Measurements from ENCODE around the gene ABLIM1. TPM values are rescaled to one million over a fixed set of nuclear protein-coding genes. Genes with fewer than 3 reads are reported as not detected.

Gene ABLIM1
- total RNA-seq, 2 experiments from 2014 or later: 157 to 159 TPM

- intact Hi-C loops (cut with micrococcal nuclease): loop anchor here (1.0 to 5.0 kb wide), 9 partner anchors 11 to 674 kb away; partner anchors contain the start of genes CCDC186, DCLRE1A, NHLRC2 and TRUB1
- DNase-seq: peak; percentile 72
- no peaks in the 10 kb centered on the region for H3K27me3 Mint-ChIP-seq (ENCODE audit: low read depth)
- CTCF ChIA-PET: interaction anchor here (0.7 to 21.9 kb wide), 12 partner anchors 10 to 296 kb away, joined by 3 to 307 read pairs (median 5); partner anchors contain the start of gene FHIP2A
- peak overlapping the region; percentile 99 for H3K27ac Mint-ChIP-seq
- H3K36me3 Mint-ChIP-seq (ENCODE audit: low read depth): peaks cover 6% of the 10 kb centered on the region
- no peaks in the 10 kb centered on the region for H3K9me3 Mint-ChIP-seq
- peak overlapping the region; percentile 94 for H3K4me3 Mint-ChIP-seq
- H3K4me1 Mint-ChIP-seq (ENCODE audit: low read depth): peaks cover 52% of the 10 kb centered on the region
Measured at GRCh38 chr10:114526126-114526503, 132.0 kb downstream of the ABLIM1 start.

- CTCF ChIA-PET: interaction anchor here (0.7 to 21.9 kb wide), 11 partner anchors 9 to 296 kb away, joined by 3 to 307 read pairs (median 5); partner anchors contain the start of gene FHIP2A
- Mint-ChIP-seq H3K27me3 (ENCODE audit: low read depth) (no peaks in the 10 kb centered on the region), H3K27ac (peak overlapping the region; percentile 99), H3K9me3 (no peaks in the 10 kb centered on the region), H3K4me3 (peak overlapping the region; percentile 94), H3K4me1 (ENCODE audit: low read depth) (peaks cover 56% of the 10 kb centered on the region), H3K36me3 (ENCODE audit: low read depth) (peaks cover 6% of the 10 kb centered on the region)
- intact Hi-C loops (cut with micrococcal nuclease): loop anchor here (5.0 kb wide), 3 partner anchors 412 to 673 kb away; partner anchors contain the start of genes DCLRE1A, NHLRC2 and TRUB1
- DNase-seq: peak; percentile 50
Measured at GRCh38 chr10:114525368-114525949, 132.6 kb downstream of the ABLIM1 start.

- H3K9me3 Mint-ChIP-seq: no peaks in the 10 kb centered on the region
- H3K27me3 Mint-ChIP-seq (ENCODE audit: low read depth): no peaks in the 10 kb centered on the region
- peaks cover 7% of the 10 kb centered on the region for H3K36me3 Mint-ChIP-seq (ENCODE audit: low read depth)
- CTCF ChIA-PET: interaction anchor here (1.4 to 21.9 kb wide), 6 partner anchors 8 to 298 kb away, joined by 4 to 307 read pairs (median 27); partner anchors contain the start of gene FHIP2A
- intact Hi-C loops (cut with micrococcal nuclease): no loop called here
- H3K4me3 Mint-ChIP-seq: peak overlapping the region; percentile 94
- peaks cover 65% of the 10 kb centered on the region for H3K4me1 Mint-ChIP-seq (ENCODE audit: low read depth)
- H3K27ac Mint-ChIP-seq: peak overlapping the region; percentile 99
- DNase-seq: peak; percentile 51
Measured at GRCh38 chr10:114523876-114524275, 134.2 kb downstream of the ABLIM1 start.

- no peak for DNase-seq
- H3K4me1 Mint-ChIP-seq (ENCODE audit: low read depth): peaks cover 81% of the 10 kb centered on the region
- peak overlapping the region; percentile 94 for H3K4me3 Mint-ChIP-seq
- H3K9me3 Mint-ChIP-seq: no peaks in the 10 kb centered on the region
- H3K27me3 Mint-ChIP-seq (ENCODE audit: low read depth): no peaks in the 10 kb centered on the region
- H3K27ac Mint-ChIP-seq: peak overlapping the region; percentile 99
- H3K36me3 Mint-ChIP-seq (ENCODE audit: low read depth): peaks cover 7% of the 10 kb centered on the region
- CTCF ChIA-PET: interaction anchor here (1.3 to 21.9 kb wide), 4 partner anchors 18 to 50 kb away, joined by 3 to 307 read pairs (median 22); no protein-coding TSS in a partner anchor
- intact Hi-C loops (cut with micrococcal nuclease): no loop called here
Measured at GRCh38 chr10:114521255-114521654, 136.8 kb downstream of the ABLIM1 start.

GRCh38 chr10:114520453-114520852 is 137.6 kb downstream of the ABLIM1 start:
- H3K27ac Mint-ChIP-seq: peak overlapping the region; percentile 99
- intact Hi-C loops (cut with micrococcal nuclease): loop anchor here (1.0 kb wide), 1 partner anchor 21 kb away; no protein-coding TSS in a partner anchor

GRCh38 chr10:114519756-114520293 is 138.2 kb downstream of the ABLIM1 start:
- peaks cover 91% of the 10 kb centered on the region for H3K4me1 Mint-ChIP-seq (ENCODE audit: low read depth)
- no peaks in the 10 kb centered on the region for H3K27me3 Mint-ChIP-seq (ENCODE audit: low read depth)
- H3K4me3 Mint-ChIP-seq: peak overlapping the region; percentile 40
- H3K27ac Mint-ChIP-seq: peak overlapping the region; percentile 99
- H3K9me3 Mint-ChIP-seq: no peaks in the 10 kb centered on the region
- no peak for DNase-seq
- CTCF ChIA-PET: interaction anchor here (0.6 to 21.9 kb wide), 4 partner anchors 17 to 48 kb away, joined by 3 to 307 read pairs (median 22); no protein-coding TSS in a partner anchor
- intact Hi-C loops (cut with micrococcal nuclease): loop anchor here (1.0 kb wide), 1 partner anchor 21 kb away; no protein-coding TSS in a partner anchor
- peaks cover 2% of the 10 kb centered on the region for H3K36me3 Mint-ChIP-seq (ENCODE audit: low read depth)

More at GRCh38 chr10:114520453-114520852, 137.6 kb downstream of the ABLIM1 start:
- peaks cover 5% of the 10 kb centered on the region for H3K36me3 Mint-ChIP-seq (ENCODE audit: low read depth)
- peaks cover 89% of the 10 kb centered on the region for H3K4me1 Mint-ChIP-seq (ENCODE audit: low read depth)
- peak overlapping the region; percentile 40 for H3K4me3 Mint-ChIP-seq
- no peaks in the 10 kb centered on the region for H3K9me3 Mint-ChIP-seq
- CTCF ChIA-PET: interaction anchor here (0.6 to 21.9 kb wide), 5 partner anchors 17 to 61 kb away, joined by 3 to 307 read pairs (median 8); no protein-coding TSS in a partner anchor
- DNase-seq: peak; percentile 59
- no peaks in the 10 kb centered on the region for H3K27me3 Mint-ChIP-seq (ENCODE audit: low read depth)

- Mint-ChIP-seq H3K27me3 (ENCODE audit: low read depth) (no peaks in the 10 kb centered on the region), H3K4me1 (ENCODE audit: low read depth) (peaks cover 91% of the 10 kb centered on the region), H3K27ac (peak overlapping the region; percentile 99), H3K4me3 (peak overlapping the region; percentile 38), H3K36me3 (ENCODE audit: low read depth) (peaks cover 2% of the 10 kb centered on the region), H3K9me3 (no peaks in the 10 kb centered on the region)
- CTCF ChIA-PET: interaction anchor here (0.6 to 21.9 kb wide), 4 partner anchors 21 to 48 kb away, joined by 3 to 307 read pairs (median 40); no protein-coding TSS in a partner anchor
- intact Hi-C loops (cut with micrococcal nuclease): no loop called here
- DNase-seq: peak; percentile 55
Measured at GRCh38 chr10:114519306-114519669, 138.8 kb downstream of the ABLIM1 start.

- CTCF ChIA-PET: interaction anchor here (0.7 to 21.9 kb wide), 10 partner anchors 7 to 304 kb away, joined by 3 to 307 read pairs (median 4); no protein-coding TSS in a partner anchor
- peak overlapping the region; percentile 99 for H3K27ac Mint-ChIP-seq
- H3K4me3 Mint-ChIP-seq: peak overlapping the region; percentile 38
- H3K27me3 Mint-ChIP-seq (ENCODE audit: low read depth): no peaks in the 10 kb centered on the region
- peaks cover 90% of the 10 kb centered on the region for H3K4me1 Mint-ChIP-seq (ENCODE audit: low read depth)
- H3K9me3 Mint-ChIP-seq: no peaks in the 10 kb centered on the region
- intact Hi-C loops (cut with micrococcal nuclease): no loop called here
- H3K36me3 Mint-ChIP-seq (ENCODE audit: low read depth): peaks cover 2% of the 10 kb centered on the region
- DNase-seq: peak; percentile 34
Measured at GRCh38 chr10:114518401-114519305, 139.4 kb downstream of the ABLIM1 start.

- peaks cover 2% of the 10 kb centered on the region for H3K36me3 Mint-ChIP-seq (ENCODE audit: low read depth)
- CTCF ChIA-PET: interaction anchor here (0.7 to 21.9 kb wide), 10 partner anchors 8 to 305 kb away, joined by 3 to 307 read pairs (median 4); no protein-coding TSS in a partner anchor
- H3K27ac Mint-ChIP-seq: peak overlapping the region; percentile 80
- H3K4me1 Mint-ChIP-seq (ENCODE audit: low read depth): peaks cover 92% of the 10 kb centered on the region
- intact Hi-C loops (cut with micrococcal nuclease): no loop called here
- DNase-seq: peak; percentile 16
- no peaks in the 10 kb centered on the region for H3K27me3 Mint-ChIP-seq (ENCODE audit: low read depth)
- H3K4me3 Mint-ChIP-seq: peak overlapping the region; percentile 53
- no peaks in the 10 kb centered on the region for H3K9me3 Mint-ChIP-seq
Measured at GRCh38 chr10:114517368-114518250, 140.5 kb downstream of the ABLIM1 start.

- Mint-ChIP-seq H3K27me3 (ENCODE audit: low read depth) (no peaks in the 10 kb centered on the region), H3K4me3 (peak overlapping the region; percentile 8), H3K27ac (peak overlapping the region; percentile 80), H3K9me3 (no peaks in the 10 kb centered on the region), H3K4me1 (ENCODE audit: low read depth) (peaks cover 94% of the 10 kb centered on the region), H3K36me3 (ENCODE audit: low read depth) (peaks cover 7% of the 10 kb centered on the region)
- no peak for DNase-seq
- CTCF ChIA-PET: interaction anchor here (0.6 to 21.9 kb wide), 7 partner anchors 9 to 46 kb away, joined by 3 to 307 read pairs (median 17); no protein-coding TSS in a partner anchor
- intact Hi-C loops (cut with micrococcal nuclease): no loop called here
Measured at GRCh38 chr10:114516356-114516755, 141.7 kb downstream of the ABLIM1 start.

Measured in activated naive CD4-positive, alpha-beta T cell treated with anti-CD3 and anti-CD28 coated beads for 36 hours (primary cell).